ENCODE data around the gene COQ3. TPM values are rescaled to one million over a fixed set of nuclear protein-coding genes. Genes with fewer than 3 reads are reported as not detected.

The COQ3 gene
- total RNA-seq, 1 experiment from 2014 or later: 14.4 TPM

DNA sequence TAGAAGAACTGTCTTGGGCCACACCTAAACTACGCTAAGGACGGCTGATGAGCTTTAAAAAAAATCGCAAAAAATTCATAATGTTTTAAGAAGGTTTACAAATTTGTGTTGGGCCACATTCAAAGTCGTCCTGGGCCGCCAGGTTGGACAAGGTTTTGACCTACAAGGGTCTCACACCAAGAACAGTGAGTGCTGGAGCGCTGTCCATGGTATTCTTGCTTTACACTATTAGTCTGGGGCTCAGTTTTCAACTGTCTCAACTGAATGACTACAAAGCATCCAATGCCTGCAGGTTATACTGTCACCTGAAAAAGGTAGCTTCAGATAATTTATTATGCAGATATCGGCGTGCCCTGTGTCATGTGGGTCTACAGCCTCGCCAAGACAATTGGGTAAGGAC is 40.9 kb downstream of the COQ3 start:
- Histone ChIP-seq H4K20me1 (ENCODE audit: insufficient read depth) (no peaks in the 10 kb centered on the region), H3K79me2 (ENCODE audit: low read depth) (no peaks in the 10 kb centered on the region), H3K27ac (no peak overlapping the region), H3F3A (ENCODE audit: insufficient read depth, low read depth) (no peaks in the 10 kb centered on the region), H3K9me3 (ENCODE audit: insufficient read depth, low read depth) (no peaks in the 10 kb centered on the region), H3K4me1 (replicated peaks; ENCODE audit: insufficient read depth) (peaks cover 12% of the 10 kb centered on the region), H3K27me3 (ENCODE audit: insufficient read depth, low read depth) (no peaks in the 10 kb centered on the region), H3K36me3 (ENCODE audit: low read depth) (no peaks in the 10 kb centered on the region), H3K9me2 (ENCODE audit: insufficient read depth) (no peaks in the 10 kb centered on the region), H3K4me2 (no peak overlapping the region), H3K4me3 (no peak overlapping the region), H2AFZ (no peak overlapping the region)
- TF ChIP-seq, protein P1, sequence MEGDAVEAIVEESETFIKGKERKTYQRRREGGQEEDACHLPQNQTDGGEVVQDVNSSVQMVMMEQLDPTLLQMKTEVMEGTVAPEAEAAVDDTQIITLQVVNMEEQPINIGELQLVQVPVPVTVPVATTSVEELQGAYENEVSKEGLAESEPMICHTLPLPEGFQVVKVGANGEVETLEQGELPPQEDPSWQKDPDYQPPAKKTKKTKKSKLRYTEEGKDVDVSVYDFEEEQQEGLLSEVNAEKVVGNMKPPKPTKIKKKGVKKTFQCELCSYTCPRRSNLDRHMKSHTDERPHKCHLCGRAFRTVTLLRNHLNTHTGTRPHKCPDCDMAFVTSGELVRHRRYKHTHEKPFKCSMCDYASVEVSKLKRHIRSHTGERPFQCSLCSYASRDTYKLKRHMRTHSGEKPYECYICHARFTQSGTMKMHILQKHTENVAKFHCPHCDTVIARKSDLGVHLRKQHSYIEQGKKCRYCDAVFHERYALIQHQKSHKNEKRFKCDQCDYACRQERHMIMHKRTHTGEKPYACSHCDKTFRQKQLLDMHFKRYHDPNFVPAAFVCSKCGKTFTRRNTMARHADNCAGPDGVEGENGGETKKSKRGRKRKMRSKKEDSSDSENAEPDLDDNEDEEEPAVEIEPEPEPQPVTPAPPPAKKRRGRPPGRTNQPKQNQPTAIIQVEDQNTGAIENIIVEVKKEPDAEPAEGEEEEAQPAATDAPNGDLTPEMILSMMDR (conservative IDR thresholded peaks at IDR 0.05): no peak
- no peak for TF ChIP-seq EZH2 (IDR thresholded peaks at IDR 0.05; ENCODE audit: low read depth)
- ChIA-PET CTCF (no interaction called here), POLR2A (ENCODE audit: unreplicated experiment) (no interaction called here)
- no peak for DNase-seq
- intact Hi-C loops (cut with micrococcal nuclease; ENCODE audit: unreplicated experiment): no loop called here
- BruUV-seq (replicated peaks): no TSS peak

DNA sequence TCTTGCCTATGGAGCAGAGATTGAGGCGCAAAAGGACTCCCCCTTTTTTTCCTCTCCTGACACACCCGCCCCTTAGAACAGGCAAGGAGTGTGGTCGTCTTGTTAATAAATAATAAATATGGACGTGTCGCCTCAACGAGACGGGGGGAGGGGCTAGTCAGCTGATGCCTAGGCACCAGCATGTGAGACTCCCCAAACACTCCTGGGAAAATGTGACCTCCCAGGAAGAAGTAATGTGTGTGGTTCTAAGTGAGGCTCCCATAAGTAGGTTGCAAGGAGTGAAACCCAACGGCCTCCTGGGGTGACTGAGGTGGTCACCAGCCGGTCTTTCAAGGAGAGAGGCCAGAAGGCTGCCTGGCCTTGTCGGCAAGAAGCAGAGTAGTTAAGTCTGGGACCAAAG is 43.4 kb downstream of the COQ3 start:
- H3K4me3 ChIP-seq: peak overlapping the region; percentile 81
- H3K36me3 ChIP-seq (ENCODE audit: low read depth): no peaks in the 10 kb centered on the region
- intact Hi-C loops (cut with micrococcal nuclease; ENCODE audit: unreplicated experiment): no loop called here
- H3K27ac ChIP-seq: no peak overlapping the region
- TF ChIP-seq, protein P1 (conservative IDR thresholded peaks at IDR 0.05): no peak
- no peak for TF ChIP-seq EZH2 (IDR thresholded peaks at IDR 0.05; ENCODE audit: low read depth)
- H3K79me2 ChIP-seq (ENCODE audit: low read depth): no peaks in the 10 kb centered on the region
- H3F3A ChIP-seq (ENCODE audit: insufficient read depth, low read depth): no peaks in the 10 kb centered on the region
- H4K20me1 ChIP-seq (ENCODE audit: insufficient read depth): no peaks in the 10 kb centered on the region
- no peak for DNase-seq
- no peaks in the 10 kb centered on the region for H3K27me3 ChIP-seq (ENCODE audit: insufficient read depth, low read depth)
- H3K9me2 ChIP-seq (ENCODE audit: insufficient read depth): no peaks in the 10 kb centered on the region
- peak overlapping the region; percentile 91 for H3K4me2 ChIP-seq
- CTCF ChIA-PET: interaction anchor here (2.1 kb wide), 1 partner anchor 20 kb away, joined by 7 read pairs; no protein-coding TSS in a partner anchor
- POLR2A ChIA-PET (ENCODE audit: unreplicated experiment): no interaction called here
- BruUV-seq (replicated peaks): no TSS peak
- peaks cover 12% of the 10 kb centered on the region for H3K4me1 ChIP-seq (replicated peaks; ENCODE audit: insufficient read depth)
- H2AFZ ChIP-seq: peak overlapping the region; percentile 84
- no peaks in the 10 kb centered on the region for H3K9me3 ChIP-seq (ENCODE audit: insufficient read depth, low read depth)

DNA sequence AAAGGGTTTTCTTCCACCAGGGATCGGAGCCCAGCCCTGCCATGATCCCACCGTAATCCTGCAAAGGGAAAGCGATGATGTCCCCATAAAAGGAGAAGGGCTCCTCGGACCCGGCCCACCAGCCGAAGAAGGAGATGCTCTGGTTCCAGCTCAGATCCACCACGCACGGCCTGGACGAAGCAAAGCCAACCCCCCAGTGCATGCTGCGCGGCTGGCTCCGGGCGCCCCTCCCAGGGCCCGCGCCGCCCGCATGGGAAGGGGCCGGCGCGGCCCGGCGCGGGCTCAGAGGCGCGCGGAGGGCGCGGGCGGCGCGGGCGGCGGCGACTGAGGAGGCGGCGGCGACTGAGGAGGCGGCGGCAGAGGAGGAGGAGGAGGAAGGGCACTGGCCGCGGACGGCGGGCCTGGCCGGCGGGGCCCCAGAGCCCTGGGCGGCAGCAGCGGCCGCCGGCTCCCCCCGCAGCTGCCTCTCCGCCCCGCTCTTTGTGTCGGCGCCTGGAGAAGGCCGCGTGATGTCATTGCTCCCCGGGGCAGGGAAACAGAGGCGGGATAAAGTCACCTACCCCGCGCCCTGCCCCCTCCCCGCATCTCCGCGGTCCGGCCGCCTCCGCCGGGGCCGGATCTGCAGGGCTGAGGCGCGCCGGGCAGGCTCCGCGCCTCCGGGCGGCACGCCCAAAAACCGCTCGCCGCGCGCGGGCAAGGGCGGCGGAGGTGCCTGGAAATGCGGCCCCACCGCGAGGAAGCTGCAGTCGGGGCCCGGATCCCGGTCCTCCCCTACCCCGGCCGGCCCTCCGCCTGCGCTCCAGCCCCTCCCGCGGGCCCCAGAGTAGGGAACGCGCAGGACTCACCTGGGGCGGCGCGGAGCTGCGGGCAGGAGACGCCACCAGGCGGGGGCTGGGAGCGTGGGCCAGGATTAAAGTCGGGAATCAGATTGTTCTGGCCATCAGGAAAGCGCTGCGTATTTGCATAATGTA is 44.5 kb downstream of the COQ3 start, which contains the start of gene FAXC:
Gene FAXC (minus strand): TSS at position 504 of the 971 bp plus-strand sequence. CDS start 302 bp downstream, at position 202.
- Histone ChIP-seq H3K4me1 (replicated peaks; ENCODE audit: insufficient read depth) (peaks cover 12% of the 10 kb centered on the region), H3K4me2 (peak within 1 kb of the TSS; percentile 91), H3K27ac (no peak within 1 kb of the TSS), H3K36me3 (ENCODE audit: low read depth) (no peaks in the 10 kb centered on the region), H3K9me2 (ENCODE audit: insufficient read depth) (no peaks in the 10 kb centered on the region), H3K79me2 (ENCODE audit: low read depth) (no peaks in the 10 kb centered on the region), H3K4me3 (peak within 1 kb of the TSS; percentile 81), H2AFZ (peak within 1 kb of the TSS; percentile 84), H3F3A (ENCODE audit: insufficient read depth, low read depth) (no peaks in the 10 kb centered on the region), H4K20me1 (ENCODE audit: insufficient read depth) (no peaks in the 10 kb centered on the region), H3K9me3 (ENCODE audit: insufficient read depth, low read depth) (no peaks in the 10 kb centered on the region), H3K27me3 (ENCODE audit: insufficient read depth, low read depth) (no peaks in the 10 kb centered on the region)
- TF ChIP-seq, protein P1 (conservative IDR thresholded peaks at IDR 0.05): no peak; the same call in 1 of the 2 replicates
- no peak for TF ChIP-seq EZH2 (IDR thresholded peaks at IDR 0.05; ENCODE audit: low read depth)
- POLR2A ChIA-PET (ENCODE audit: unreplicated experiment): interaction anchor here (0.8 kb wide), 1 partner anchor 23 kb away, joined by 9 read pairs; no protein-coding TSS in a partner anchor
- intact Hi-C loops (cut with micrococcal nuclease; ENCODE audit: unreplicated experiment): loop anchor here (1.0 kb wide), 1 partner anchor 45 kb away; the partner anchor contains the start of gene COQ3
- DNase-seq: peak; percentile 66 to 72
- CTCF ChIA-PET: interaction anchor here (2.1 kb wide), 1 partner anchor 19 kb away, joined by 7 read pairs; no protein-coding TSS in a partner anchor
- no TSS peak for BruUV-seq (replicated peaks)

Measured in PC-9 (cell line).